H9 (cell line): ENCODE data around the gene MRPS34. TPM values are rescaled to one million over a fixed set of nuclear protein-coding genes. Genes with fewer than 3 reads are reported as not detected.

ENCODE experiments used
- DNase-seq: peaks from one replicate; pipeline ENCODE4 v3.0.0-alpha.2; 2017
- H2AFZ ChIP-seq: one replicate; pipeline ENCODE4 v1.6.1; 2013; ENCODE audit warnings: mild to moderate bottlenecking, low read length, control low read depth, moderate library complexity
- H2AK5ac ChIP-seq: 2 replicates; pipeline ENCODE4 v1.6.1; 2013; ENCODE audit warnings: low read length, control low read depth, mixed read lengths; ENCODE audit not compliant: insufficient read length
- H2BK120ac ChIP-seq: one replicate; pipeline ENCODE4 v1.6.1; 2013; ENCODE audit warnings: low read depth, mild to moderate bottlenecking, low read length, control low read depth, inconsistent platforms; ENCODE audit not compliant: poor library complexity, severe bottlenecking
- H2BK12ac ChIP-seq: 2 replicates; pipeline ENCODE4 v1.6.1; 2013; ENCODE audit warnings: low read length, control low read depth, mixed read lengths, low read depth; ENCODE audit not compliant: insufficient read length
- H2BK15ac ChIP-seq: 2 replicates; pipeline ENCODE4 v1.6.1; 2013; ENCODE audit warnings: low read depth, low read length, control low read depth
- H2BK20ac ChIP-seq: one replicate; pipeline ENCODE4 v1.6.1; 2013; ENCODE audit warnings: low read depth, mild to moderate bottlenecking, low read length, control low read depth, inconsistent platforms; ENCODE audit not compliant: poor library complexity, severe bottlenecking
- H2BK5ac ChIP-seq: 2 replicates; pipeline ENCODE4 v1.6.1; 2013; ENCODE audit warnings: low read length, control low read depth, mixed read lengths; ENCODE audit not compliant: insufficient read length
- H3K14ac ChIP-seq: 2 replicates; pipeline ENCODE4 v1.6.1; 2013; ENCODE audit warnings: low read length, control low read depth; ENCODE audit not compliant: insufficient read depth
- H3K18ac ChIP-seq: 2 replicates; pipeline ENCODE4 v1.6.1; 2013; ENCODE audit warnings: low read depth, mild to moderate bottlenecking, mixed read lengths, low read length, control low read depth; ENCODE audit not compliant: insufficient read length
- H3K23ac ChIP-seq: 2 replicates; pipeline ENCODE4 v1.6.1; 2013; ENCODE audit warnings: low read length, control low read depth, mixed read lengths, low read depth; ENCODE audit not compliant: insufficient read length
- H3K23me2 ChIP-seq: 2 replicates; pipeline ENCODE4 v1.6.1; 2013; ENCODE audit warnings: low read depth, mild to moderate bottlenecking, mixed read lengths, low read length, control low read depth; ENCODE audit not compliant: insufficient read length, poor library complexity, severe bottlenecking
- H3K27ac ChIP-seq: 2 replicates; pipeline ENCODE4 v1.5.1; 2013; ENCODE audit warnings: low read length, control low read depth, mixed read lengths, low read depth; ENCODE audit not compliant: insufficient read length
- H3K27me3 ChIP-seq: 2 replicates; pipeline ENCODE4 v1.6.1; 2013; ENCODE audit warnings: low read length, control low read depth, inconsistent platforms; ENCODE audit not compliant: insufficient read depth
- H3K4ac ChIP-seq: 2 replicates; pipeline ENCODE4 v1.6.1; 2013; ENCODE audit warnings: low read depth, mild to moderate bottlenecking, control low read depth, inconsistent platforms, low read length, moderate library complexity
- H3K4me1 ChIP-seq: 2 replicates; pipeline ENCODE4 v1.6.1; 2013; ENCODE audit warnings: low read length, control low read depth, inconsistent platforms; ENCODE audit not compliant: insufficient read depth
- H3K4me2 ChIP-seq: 2 replicates; pipeline ENCODE4 v1.6.1; 2013; ENCODE audit warnings: low read length, control low read depth, mixed read lengths; ENCODE audit not compliant: insufficient read length, insufficient read depth
- H3K56ac ChIP-seq: 2 replicates; pipeline ENCODE4 v1.6.1; 2013; ENCODE audit warnings: low read depth, mild to moderate bottlenecking, mixed read lengths, low read length, control low read depth; ENCODE audit not compliant: insufficient read length
- H3K79me1 ChIP-seq: 2 replicates; pipeline ENCODE4 v1.6.1; 2013; ENCODE audit warnings: low read depth, mild to moderate bottlenecking, moderate library complexity, low read length, control low read depth, inconsistent platforms; ENCODE audit not compliant: insufficient read depth, poor library complexity, severe bottlenecking
- H3K79me2 ChIP-seq: 2 replicates; pipeline ENCODE4 v1.6.1; 2013; ENCODE audit warnings: low read length, control low read depth, inconsistent platforms; ENCODE audit not compliant: insufficient read depth
- H3K9ac ChIP-seq: 2 replicates; pipeline ENCODE4 v1.6.1; 2013; ENCODE audit warnings: low read length, control low read depth, mixed read lengths; ENCODE audit not compliant: insufficient read length; ENCODE audit errors: extremely low read depth
- H3K9me3 ChIP-seq: one replicate; pipeline ENCODE4 v1.6.1; 2013; ENCODE audit warnings: low read depth, low read length, inconsistent platforms; ENCODE audit not compliant: control insufficient read depth
- H3T11ph ChIP-seq: one replicate; pipeline ENCODE4 v1.6.1; 2013; ENCODE audit warnings: mild to moderate bottlenecking, low read length, control low read depth, inconsistent platforms
- H4K20me1 ChIP-seq: one replicate; pipeline ENCODE4 v1.6.1; 2013; ENCODE audit not compliant: control insufficient read depth, insufficient read length, insufficient read depth
- H4K5ac ChIP-seq: 2 replicates; pipeline ENCODE4 v1.6.1; 2013; ENCODE audit warnings: low read depth, mild to moderate bottlenecking, mixed read lengths, low read length, control low read depth; ENCODE audit not compliant: insufficient read length
- H4K8ac ChIP-seq: replicated peaks from 2 replicates; pipeline ENCODE4 v1.6.1; 2013; ENCODE audit warnings: low read length, control low read depth, mixed read lengths, low read depth; ENCODE audit not compliant: insufficient read length
- H4K91ac ChIP-seq: 2 replicates; pipeline ENCODE4 v1.6.1; 2013; ENCODE audit warnings: low read depth, mild to moderate bottlenecking, moderate library complexity, mixed read lengths, low read length, control low read depth; ENCODE audit not compliant: insufficient read length
- H3K27ac Mint-ChIP-seq, 3 experiments: 2 replicates in 2 of 3; 3 replicates in 1 of 3; pipeline ENCODE4 v1.8.0; 2020 to 2021; ENCODE audit warnings: mixed read lengths in 3 of 3, mild to moderate bottlenecking in 1 of 3, moderate library complexity in 1 of 3
- H3K27me3 Mint-ChIP-seq: 2 replicates; pipeline ENCODE4 v1.8.0; 2021; ENCODE audit warnings: low read depth, mild to moderate bottlenecking, moderate library complexity, mixed read lengths
- H3K36me3 Mint-ChIP-seq, 3 experiments: 2 replicates in 2 of 3; 3 replicates in 1 of 3; pipeline ENCODE4 v1.8.0; 2020 to 2021; ENCODE audit warnings: low read depth in 3 of 3, mixed read lengths in 3 of 3; ENCODE audit not compliant: insufficient read depth in 1 of 3
- H3K4me1 Mint-ChIP-seq, 2 experiments: 2 replicates each; pipeline ENCODE4 v1.8.0; 2020; ENCODE audit warnings: mixed read lengths in 2 of 2
- H3K4me3 Mint-ChIP-seq, 2 experiments: 2 replicates in 1 of 2; 3 replicates in 1 of 2; pipeline ENCODE4 v1.8.0; 2020 to 2021; ENCODE audit warnings: mild to moderate bottlenecking in 2 of 2, mixed read lengths in 2 of 2, moderate library complexity in 1 of 2
- H3K9me3 Mint-ChIP-seq, 2 experiments: 2 replicates in 1 of 2; 3 replicates in 1 of 2; pipeline ENCODE4 v1.8.0; 2020; ENCODE audit warnings: mild to moderate bottlenecking in 2 of 2, mixed read lengths in 2 of 2, moderate library complexity in 1 of 2
- WGBS: extraction: QIAGEN DNeasy Blood & Tissue Kit; methylation state at CpG from one replicate; pipeline ENCODE4 v1.1.7; 2013; ENCODE audit warnings: missing lambda C conversion rate, low lambda C conversion rate, mixed read lengths; ENCODE audit not compliant: insufficient read length; ENCODE audit errors: extremely low coverage; 5-methylcytosine and 5-hydroxymethylcytosine counted together
- total RNA-seq: library from RNA; stranded (reverse); gene quantifications from 2 replicates; pipeline ENCODE4 v1.2.1, GENCODE V29; 2021
- TF ChIP-seq, protein P1 (sequence below): fragments of 200-600 bp; sonication (generic); conservative IDR thresholded peaks from 3 replicates; pipeline ENCODE4 v1.8.0; 2021; ENCODE audit warnings: antibody characterized with exemption, mild to moderate bottlenecking

The MRPS34 gene
- total RNA-seq, 1 experiment from 2014 or later = 205 TPM

DNA sequence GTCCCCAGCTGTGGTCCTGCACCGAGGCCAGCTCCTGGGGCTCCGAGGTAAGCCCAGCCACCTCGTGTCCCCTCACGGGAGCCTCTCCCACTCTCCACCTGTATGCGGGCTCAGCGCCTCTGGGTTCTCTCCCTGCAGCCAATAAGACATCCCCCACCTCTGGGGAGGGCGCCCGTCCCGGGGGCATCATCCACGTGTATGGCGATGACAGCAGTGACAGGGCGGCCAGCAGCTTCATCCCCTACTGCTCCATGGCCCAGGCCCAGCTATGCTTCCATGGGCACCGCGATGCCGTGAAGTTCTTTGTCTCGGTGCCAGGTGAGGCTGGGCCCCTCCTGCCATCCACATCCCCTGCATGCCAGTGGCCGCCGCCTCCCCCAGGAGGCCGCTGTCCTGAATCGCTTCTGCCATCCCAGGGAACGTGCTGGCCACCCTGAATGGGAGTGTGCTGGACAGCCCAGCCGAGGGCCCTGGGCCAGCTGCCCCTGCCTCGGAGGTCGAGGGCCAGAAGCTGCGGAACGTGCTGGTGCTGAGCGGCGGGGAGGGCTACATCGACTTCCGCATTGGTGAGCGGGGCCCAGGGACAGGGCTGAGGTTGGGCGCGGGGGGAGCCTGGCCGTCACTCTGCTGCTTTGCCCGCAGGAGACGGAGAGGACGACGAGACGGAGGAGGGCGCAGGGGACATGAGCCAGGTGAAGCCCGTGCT is 4.7 kb downstream of the MRPS34 start:
- WGBS = no CpG with 5 or more reads among the region's 41 CpGs

More for the DNA sequence above, 4.7 kb downstream of the MRPS34 start:
- Histone ChIP-seq H3K18ac (no peak overlapping the region), H3K4ac (no peak overlapping the region), H2BK20ac (no peak overlapping the region), H2BK5ac (no peak overlapping the region), H3K56ac (no peak overlapping the region), H2BK120ac (no peak overlapping the region), H3K9me3 (no peaks in the 10 kb centered on the region), H4K91ac (no peak overlapping the region), H3K14ac (no peak overlapping the region), H3K4me2 (no peak overlapping the region), H2BK15ac (no peak overlapping the region), H4K5ac (no peak overlapping the region), H4K8ac (no peak overlapping the region), H2AK5ac (no peak overlapping the region), H3K27me3 (no peaks in the 10 kb centered on the region), H3K23ac (no peak overlapping the region), H3K4me1 (no peaks in the 10 kb centered on the region), H3K79me2 (no peaks in the 10 kb centered on the region; the same call in 1 of the 2 replicates), H2BK12ac (no peak overlapping the region), H3T11ph (no peak overlapping the region), H2AFZ (no peak overlapping the region), H3K27ac (no peak overlapping the region), H3K9ac (no peak overlapping the region), H3K23me2 (peaks cover 6% of the 10 kb centered on the region), H4K20me1 (no peaks in the 10 kb centered on the region), H3K79me1 (no peaks in the 10 kb centered on the region)
- Mint-ChIP-seq H3K9me3 (no peaks in the 10 kb centered on the region), H3K36me3 (peaks cover 11 to 37% (median 33%) of the 10 kb centered on the region in 3 experiments; a peak in 6 of 7 replicates), H3K27me3 (no peaks in the 10 kb centered on the region; the same call in 1 of the 2 replicates), H3K4me1 (peaks cover 3 to 14% of the 10 kb centered on the region in 2 experiments), H3K4me3 (no peak overlapping the region), H3K27ac (no peak overlapping the region)
- TF ChIP-seq, protein P1, sequence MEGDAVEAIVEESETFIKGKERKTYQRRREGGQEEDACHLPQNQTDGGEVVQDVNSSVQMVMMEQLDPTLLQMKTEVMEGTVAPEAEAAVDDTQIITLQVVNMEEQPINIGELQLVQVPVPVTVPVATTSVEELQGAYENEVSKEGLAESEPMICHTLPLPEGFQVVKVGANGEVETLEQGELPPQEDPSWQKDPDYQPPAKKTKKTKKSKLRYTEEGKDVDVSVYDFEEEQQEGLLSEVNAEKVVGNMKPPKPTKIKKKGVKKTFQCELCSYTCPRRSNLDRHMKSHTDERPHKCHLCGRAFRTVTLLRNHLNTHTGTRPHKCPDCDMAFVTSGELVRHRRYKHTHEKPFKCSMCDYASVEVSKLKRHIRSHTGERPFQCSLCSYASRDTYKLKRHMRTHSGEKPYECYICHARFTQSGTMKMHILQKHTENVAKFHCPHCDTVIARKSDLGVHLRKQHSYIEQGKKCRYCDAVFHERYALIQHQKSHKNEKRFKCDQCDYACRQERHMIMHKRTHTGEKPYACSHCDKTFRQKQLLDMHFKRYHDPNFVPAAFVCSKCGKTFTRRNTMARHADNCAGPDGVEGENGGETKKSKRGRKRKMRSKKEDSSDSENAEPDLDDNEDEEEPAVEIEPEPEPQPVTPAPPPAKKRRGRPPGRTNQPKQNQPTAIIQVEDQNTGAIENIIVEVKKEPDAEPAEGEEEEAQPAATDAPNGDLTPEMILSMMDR = no peak
- no peak for DNase-seq
